Ammon's horn (tissue), 1 donor: ENCODE results near the gene NECAB2.

Source experiments
- DNase-seq: peaks from one replicate; pipeline ENCODE4 v3.0.0-alpha.2; 2016; ENCODE audit warnings: low spot score

The NECAB2 gene

GRCh38 chr16:83992624-83993023 is 24.6 kb downstream of the NECAB2 start:
- peak; percentile 37 for DNase-seq

DNA sequence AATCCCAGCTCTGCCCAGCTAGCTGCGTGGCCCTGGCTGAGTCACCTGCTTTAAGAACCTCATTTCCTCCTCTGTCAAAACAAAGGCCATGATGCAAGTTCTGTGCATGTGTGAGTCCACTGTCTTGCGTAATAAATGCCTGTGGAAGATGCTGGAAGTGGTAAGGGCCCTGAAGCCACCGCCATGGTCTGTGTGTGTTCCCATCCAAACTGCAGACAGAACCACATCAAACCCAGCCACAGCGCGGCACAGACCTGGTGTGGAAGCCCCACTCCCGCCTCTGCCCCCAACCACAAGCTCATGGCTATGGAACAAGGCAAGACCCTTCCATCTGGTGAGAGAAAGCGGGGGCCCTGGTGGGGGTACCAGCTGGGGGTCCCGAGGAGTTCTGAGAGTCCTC is 26.0 kb downstream of the NECAB2 start:
- no peak for DNase-seq

DNA sequence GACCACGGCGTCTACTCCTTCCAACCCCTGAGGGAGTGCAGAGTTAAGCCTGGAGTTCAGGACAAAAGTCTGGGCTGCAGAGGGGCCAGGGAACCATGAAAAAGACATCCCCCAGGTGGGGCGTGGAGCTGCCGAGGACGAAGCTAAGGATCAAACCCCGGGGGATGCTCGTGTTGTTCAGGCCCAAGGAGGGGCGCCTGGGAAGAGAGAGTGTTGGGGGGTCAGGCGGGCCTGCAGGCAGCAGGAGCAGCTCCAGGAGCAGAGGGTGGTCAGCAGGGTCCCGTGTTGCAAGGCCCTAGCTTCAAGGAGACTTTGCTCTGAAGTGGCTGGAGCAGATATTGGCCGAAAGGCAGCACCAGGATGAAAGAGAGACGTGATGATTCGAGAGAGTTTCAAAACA is 26.7 kb downstream of the NECAB2 start:
- DNase-seq: no peak

DNA sequence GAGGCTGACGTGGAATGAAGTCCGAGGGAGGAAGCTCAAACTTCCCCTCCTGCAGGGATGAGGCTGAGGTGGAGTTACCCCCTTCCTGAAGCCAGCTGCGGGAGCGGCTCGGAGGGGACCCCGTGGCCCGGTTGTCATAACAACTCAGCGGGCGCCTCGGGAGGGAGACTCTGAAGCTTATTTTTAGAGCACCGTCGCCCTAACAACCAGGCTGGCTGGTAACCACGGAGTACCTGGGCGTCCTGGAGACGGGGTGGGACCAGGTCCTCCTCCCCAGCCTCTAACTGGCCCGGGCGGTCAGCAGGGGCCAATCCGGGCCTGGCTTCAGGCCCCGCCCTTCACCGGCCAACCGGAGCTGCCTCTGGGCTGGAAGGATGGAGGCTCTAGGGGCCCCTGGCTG is 27.7 kb downstream of the NECAB2 start:
- DNase-seq: peak; percentile 52

DNA sequence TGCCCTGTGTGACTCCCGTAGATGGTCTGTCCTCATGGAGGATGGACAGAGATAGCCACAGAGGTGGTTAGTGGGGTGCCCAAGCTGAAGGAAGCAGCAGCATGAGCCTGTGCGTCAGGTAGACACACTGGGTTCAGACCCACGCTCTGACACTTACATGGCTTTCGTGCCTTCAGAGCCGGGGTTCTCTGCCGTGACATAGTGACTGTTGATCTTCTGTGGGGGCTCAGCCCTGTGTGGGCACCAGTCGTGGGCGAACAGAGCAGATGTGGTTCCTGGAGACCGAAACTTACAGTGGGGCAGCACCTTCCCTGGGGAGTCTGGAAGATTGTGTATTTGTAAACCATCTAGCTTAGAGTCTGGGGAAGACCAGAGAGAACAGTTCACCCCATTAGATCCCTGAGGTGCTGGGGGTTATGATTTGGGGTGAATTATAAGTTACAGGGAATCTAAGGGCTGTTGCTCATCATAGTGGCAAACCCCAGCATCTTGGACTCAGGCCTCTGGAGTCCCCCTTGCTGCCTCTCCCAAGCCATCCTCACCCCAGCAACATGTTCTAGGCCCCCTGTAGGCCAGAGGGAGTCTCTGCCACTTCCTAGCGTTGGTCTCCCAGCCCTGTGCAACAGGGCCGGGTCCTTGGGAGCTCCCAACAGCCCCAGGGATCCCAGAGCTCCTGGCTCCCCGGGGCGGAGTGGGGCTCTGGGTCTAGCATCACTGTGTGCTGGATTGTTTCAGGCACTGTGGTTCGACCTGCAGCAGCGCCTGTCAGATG is 28.6 kb downstream of the NECAB2 start:
- no peak for DNase-seq

DNA sequence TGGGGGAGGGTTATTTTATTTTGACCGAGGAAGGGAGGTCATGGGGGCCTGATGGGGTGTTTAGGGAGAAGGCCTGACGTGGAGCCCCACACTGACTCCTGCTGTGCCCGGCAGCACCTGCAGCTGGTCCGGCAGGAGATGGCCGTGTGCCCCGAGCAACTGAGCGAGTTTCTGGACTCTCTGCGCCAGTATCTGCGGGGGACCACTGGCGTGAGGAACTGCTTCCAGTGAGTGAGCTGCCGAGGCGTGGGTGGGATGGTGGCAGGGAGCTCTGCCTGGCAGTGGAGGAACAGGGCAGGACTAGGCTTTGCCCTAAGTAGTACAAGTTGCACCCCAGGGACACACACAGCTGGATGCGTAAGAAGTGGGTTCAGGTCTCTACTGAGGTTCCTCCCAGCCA is 30.0 kb downstream of the NECAB2 start:
- no peak for DNase-seq

DNA sequence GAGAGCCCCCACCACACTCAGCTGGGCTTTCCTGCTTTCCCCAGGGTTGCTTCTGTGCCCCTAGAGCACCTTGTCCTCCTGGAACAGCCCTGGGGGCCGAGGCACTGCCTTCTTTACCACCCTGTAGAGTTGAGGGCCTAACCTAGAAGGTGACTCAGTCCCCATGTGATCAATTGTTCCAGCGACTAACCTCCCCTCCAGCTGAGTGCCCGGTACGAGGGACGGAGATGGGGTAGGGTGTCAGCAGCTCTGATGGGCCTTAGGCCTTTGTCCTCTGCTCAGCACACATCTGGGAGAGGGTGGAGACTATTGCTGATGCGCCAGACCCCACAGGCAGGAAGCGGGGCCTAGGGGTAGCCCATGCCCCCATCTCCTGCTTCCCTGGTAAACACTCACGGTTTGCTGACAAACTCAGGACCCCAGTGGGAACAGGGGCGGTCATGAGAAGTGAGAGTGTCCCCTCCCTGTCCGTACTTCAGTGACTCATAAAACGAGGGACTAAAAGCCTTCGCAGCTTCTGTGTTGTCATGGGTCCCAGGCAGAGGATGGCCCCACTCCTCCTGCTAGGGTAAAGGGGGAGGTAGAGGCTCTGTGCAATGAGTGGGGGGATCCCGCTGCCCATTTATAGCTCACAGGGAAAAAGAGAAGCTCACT is 33.1 kb downstream of the NECAB2 start:
- no peak for DNase-seq

- no peak for DNase-seq
Measured at GRCh38 chr16:84001726-84002125, 33.7 kb downstream of the NECAB2 start.

DNA sequence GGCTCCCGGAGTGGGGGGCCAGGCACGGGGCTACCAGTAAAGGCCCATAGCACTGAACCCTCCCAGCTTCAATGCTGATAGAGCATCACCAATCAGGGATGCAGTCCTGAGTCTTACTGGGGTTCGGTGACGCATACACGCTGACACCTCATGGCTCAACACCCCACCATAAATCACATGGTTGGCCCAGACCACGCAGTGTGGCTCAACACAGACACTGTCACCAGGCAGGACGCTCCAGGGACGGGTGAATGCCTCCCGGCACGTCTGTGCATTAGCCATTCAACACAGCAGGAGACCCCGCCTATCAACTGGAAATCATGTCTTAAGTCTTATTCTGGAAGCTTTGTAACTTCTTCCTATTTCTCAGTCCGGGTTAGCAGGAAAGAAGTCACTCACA is 35.0 kb downstream of the NECAB2 start:
- no peak for DNase-seq

DNA sequence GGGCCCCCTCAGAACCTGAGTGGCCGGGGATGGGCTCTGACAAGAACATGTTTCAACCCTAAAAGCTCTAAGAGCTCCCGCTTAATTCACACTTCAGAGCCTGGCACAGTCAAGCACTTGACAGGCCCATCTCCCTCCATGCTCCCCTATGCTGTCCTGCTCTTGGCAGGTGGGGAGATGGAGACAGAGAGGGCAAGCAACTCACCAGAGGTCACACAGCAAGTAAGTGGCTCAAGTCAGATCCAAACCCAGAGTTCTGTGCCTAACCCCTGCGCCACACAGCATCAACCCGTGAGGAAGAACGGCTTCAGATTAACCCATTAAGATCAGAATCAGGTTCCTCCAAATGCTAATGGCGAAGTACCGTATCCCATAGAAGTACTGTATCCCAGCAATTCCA is 36.4 kb downstream of the NECAB2 start:
- no peak for DNase-seq

DNA sequence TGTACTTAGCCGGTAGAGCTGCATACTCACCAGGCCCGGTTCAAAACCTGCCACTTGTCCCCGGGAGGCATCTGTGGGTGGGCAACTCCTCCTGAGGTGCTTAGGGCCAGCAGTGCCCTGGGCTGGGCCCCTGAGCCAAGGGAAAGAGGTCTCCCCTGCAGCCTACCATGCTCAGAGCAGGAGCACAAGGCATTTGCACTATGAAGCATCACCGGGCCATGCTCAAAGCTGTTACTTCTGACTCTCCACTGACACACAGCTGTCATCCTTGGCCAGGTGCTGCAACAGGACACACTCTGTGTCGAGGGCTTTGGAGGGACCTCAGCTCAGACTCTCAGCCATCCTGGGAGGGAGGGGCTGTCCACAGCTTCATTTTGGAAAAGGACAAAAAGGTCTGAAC is 37.3 kb downstream of the NECAB2 start:
- DNase-seq: no peak

DNA sequence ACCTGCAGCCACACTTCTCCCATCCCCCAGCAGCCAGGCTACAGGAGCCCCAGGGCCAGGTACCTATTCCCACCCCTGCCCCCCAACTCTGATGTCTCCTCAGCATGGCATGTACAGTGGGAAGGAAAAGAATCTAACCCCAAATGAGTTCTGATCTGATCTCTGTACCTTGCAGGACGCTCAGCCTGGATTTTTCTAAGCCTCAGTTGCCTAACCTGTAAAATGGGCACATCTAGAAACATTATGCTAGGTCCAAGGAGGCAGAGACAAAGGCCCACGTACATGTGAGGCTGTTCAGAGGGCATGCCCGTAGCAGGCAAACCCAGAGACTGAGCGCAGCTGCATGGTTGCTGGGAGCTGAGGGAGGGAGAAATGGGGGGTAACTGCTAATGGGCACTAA is 39.5 kb downstream of the NECAB2 start:
- no peak for DNase-seq

DNA sequence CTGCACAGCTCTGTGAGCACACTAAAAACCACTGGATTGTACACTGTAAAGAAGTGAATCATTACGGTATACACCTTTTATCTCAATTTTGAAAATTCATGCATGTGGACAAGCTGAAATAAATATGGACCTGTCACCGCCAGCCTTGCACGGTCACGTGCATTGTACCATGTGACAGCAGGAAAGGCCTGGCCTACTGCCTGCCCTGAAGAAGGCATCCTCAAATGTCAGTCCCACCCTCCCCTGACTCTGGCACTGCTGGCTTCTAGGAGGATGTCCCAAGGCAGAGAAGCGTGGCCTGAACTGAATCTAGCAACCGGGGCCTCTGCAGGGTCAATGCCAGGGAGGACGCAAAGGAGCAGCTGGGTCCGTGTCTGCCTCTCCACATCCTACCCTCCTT is 39.9 kb downstream of the NECAB2 start:
- no peak for DNase-seq

GRCh38 chr16:84009282-84009681 is 41.2 kb downstream of the NECAB2 start:
- no peak for DNase-seq

DNA sequence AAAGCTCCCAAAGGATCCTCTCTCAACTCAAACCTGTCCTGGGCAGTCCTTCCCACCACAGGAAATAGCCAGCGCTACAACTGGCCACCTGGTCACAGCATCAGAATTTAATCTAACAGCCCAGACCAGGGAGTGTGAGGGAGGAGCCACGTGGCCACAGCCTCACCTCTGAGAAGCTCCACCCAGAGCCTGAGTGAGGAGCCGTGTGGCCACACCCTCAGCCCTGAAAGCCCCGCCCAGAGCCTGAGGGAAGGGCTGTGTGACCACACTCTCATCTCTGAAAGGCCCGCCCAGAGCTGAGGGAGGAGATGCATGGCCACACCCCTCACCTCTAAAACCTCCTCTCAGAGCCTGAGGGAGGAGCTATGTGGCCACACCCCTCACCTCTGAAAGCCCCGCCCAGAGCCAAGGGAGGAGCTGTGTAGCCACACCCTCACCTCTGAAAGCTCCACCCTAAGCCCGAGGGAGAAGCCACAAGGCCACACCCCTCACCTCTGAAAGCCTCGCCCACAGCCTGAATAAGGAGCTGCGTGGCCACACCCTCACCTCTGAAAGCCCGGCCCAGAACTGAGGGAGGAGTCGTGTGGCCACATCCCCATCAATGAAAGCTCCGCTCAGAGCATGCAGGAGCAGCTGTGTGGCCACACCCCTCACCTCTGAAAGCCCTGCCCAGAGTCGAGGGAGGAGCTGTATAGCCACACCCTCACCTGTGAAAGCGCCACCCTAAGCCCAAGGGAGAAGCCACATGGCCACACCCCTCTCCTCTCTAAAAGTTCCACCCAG is 45.9 kb downstream of the NECAB2 start:
- no peak for DNase-seq

DNA sequence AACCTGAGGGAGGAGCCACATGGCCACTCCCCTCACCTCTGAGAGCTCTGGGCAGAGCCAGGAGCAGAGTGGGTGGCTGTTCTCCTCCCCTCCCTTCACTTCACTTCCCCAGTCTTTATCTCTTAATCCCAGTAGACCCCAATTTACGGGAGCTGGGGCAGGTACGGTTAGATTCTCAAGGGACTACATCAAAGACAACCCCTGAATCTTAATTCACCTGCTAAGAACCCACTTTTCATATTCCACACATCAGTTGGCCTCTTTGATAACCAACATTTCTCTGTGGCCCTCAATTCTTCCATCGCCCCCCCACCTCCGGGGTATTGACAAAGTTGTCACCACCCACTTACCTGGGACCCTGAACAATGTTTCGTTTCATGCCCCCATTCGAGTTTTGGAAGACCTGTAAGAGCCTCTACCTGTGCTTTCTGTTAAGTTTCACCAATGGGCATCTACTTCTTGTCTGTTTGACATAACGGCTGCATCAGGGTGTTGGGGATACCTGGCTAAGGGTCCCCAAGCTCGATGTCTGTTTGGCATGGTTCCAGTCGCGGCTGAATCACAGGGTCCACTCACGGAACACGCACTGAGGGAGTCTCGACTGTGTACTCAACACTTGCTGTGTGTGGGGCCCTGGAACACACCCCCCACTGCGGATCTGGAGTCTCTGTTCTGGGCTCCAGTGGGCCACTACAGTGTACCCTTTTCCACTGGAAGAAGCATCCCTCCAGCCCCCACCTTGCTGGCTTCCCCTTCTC is 46.7 kb downstream of the NECAB2 start:
- DNase-seq: no peak

GRCh38 chr16:84015399-84015798 is 47.4 kb downstream of the NECAB2 start:
- no peak for DNase-seq

DNA sequence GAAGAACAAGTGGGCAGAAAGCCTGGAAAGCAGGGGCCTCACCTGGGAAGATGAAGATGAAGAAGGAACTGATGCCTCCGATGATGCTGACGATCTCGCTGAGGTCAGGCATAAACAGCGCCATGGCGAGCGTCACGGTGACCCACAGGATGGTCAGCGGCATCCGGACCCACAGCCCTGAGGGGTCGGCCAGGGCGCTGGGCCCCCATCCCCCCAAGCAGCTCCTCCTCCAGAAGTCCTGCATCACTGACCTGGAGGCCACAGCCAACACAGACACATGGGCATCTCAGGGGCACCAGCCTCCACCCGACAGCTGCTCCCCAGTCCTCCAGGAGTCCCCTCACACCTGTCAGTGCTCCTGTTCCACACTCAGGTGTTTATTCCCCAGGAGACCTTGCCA is 48.4 kb downstream of the NECAB2 start:
- no peak for DNase-seq

DNA sequence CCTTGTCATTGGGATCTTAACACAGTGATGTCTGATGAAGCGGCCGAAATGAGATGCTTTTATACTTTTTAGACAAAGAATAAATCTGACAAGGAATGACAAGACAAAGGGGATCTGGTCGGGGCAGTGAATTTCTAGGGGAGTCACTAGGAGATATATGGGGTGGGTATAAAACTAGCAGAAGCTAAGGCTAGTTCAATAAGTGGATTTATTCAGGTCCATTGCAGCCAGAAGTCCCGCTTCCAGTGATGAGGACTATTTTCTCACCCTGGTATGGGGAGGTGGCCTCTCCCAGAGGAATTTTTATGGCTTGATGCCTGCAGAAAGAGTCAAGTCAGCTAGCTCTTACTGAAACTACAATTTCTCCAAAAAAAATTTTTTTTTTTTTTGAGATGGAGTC is 50.7 kb downstream of the NECAB2 start:
- DNase-seq: no peak

DNA sequence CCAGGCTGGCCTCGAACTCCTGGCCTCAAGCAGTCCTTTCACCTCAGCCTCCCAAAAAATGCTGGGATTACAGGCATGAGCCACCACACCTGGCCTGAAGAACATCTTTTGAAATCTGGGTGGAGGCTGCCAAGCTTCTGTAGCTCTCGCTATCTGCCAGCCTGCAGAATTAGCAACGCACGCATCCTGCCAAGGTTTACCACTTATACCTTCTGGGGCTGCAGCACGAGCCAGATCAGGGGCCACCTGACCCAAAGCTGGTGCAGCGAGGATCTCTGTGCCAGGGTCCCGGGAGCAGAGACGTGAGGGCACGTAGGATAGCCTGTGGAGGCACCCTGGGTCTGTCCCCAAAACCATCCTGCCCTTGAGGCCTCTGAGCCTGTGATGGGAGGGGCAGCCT is 52.3 kb downstream of the NECAB2 start:
- DNase-seq: no peak

- no peak for DNase-seq
Measured at GRCh38 chr16:84021488-84021887, 53.4 kb downstream of the NECAB2 start.

GRCh38 chr16:84022644-84023043 is 54.6 kb downstream of the NECAB2 start:
- no peak for DNase-seq
